HEK293 (cell line): Measurements from ENCODE around the gene SGF29.
"Not testable (repeated sequence)": the region's sequence is repeated elsewhere in the genome, so short reads cannot be mapped to it uniquely, and the experiment has no call there.

Experiments used
- CTCF ChIA-PET: fragments of 350-600 bp; formaldehyde crosslinking; extraction: SDS; loops from one replicate; lab custom pipeline; 2021; ENCODE audit warnings: antibody characterized with exemption; lab: Yijun Ruan, JAX
- POLR2A ChIA-PET: fragments of 300-600 bp; formaldehyde crosslinking; extraction: SDS; loops from one replicate; lab custom pipeline; 2020; ENCODE audit warnings: antibody characterized with exemption, inconsistent platforms; lab: Yijun Ruan, JAX
- H3K27ac ChIP-seq: fragments of 200-500 bp; sonication (Bioruptor generic); 2 replicates; pipeline ENCODE4 v1.5.1; 2014; ENCODE audit warnings: low read depth, low read length, control low read depth, inconsistent platforms; ENCODE audit errors: extremely low read depth
- H3K36me3 ChIP-seq, 2 experiments: fragments of 200-500 bp in 1 of 2; sonication (Bioruptor generic) in 1 of 2; 1 replicate in 1 of 2; 2 replicates in 1 of 2; pipeline ENCODE4 v1.5.1; 2014 to 2017; ENCODE audit warnings: inconsistent platforms in 2 of 2, low read length in 2 of 2; ENCODE audit not compliant: control insufficient read depth in 2 of 2, insufficient read depth in 1 of 2
- H3K4me1 ChIP-seq: fragments of 200-500 bp; sonication (Bioruptor generic); 2 replicates; pipeline ENCODE4 v1.5.1; 2014; ENCODE audit warnings: mild to moderate bottlenecking, low read length, inconsistent platforms; ENCODE audit not compliant: control insufficient read depth, insufficient read depth
- H3K4me3 ChIP-seq: 2 replicates; pipeline ENCODE4 v1.5.1; 2011; ENCODE audit warnings: low read depth, mild to moderate bottlenecking, control low read depth, low read length, moderate library complexity
- H3K9me3 ChIP-seq: fragments of 200-500 bp; sonication (Bioruptor generic); 2 replicates; pipeline ENCODE4 v1.5.1; 2014; ENCODE audit warnings: low read depth, low read length, inconsistent platforms; ENCODE audit not compliant: control insufficient read depth, insufficient read depth
- ATF2 ChIP-seq: fragments of 450-650 bp; formaldehyde crosslinking; IDR thresholded peaks from 2 replicates; pipeline ENCODE4 v1.5.1; 2016; ENCODE audit warnings: missing biosample characterization, missing genetic modification characterization, low read depth
- EGR2 ChIP-seq: fragments of 450-650 bp; formaldehyde crosslinking; IDR thresholded peaks from 2 replicates; pipeline ENCODE4 v1.5.1; 2016; ENCODE audit warnings: low read depth, missing biosample characterization, missing genetic modification characterization
- KLF1 ChIP-seq: fragments of 450-650 bp; formaldehyde crosslinking; IDR thresholded peaks from 2 replicates; pipeline ENCODE4 v1.5.1; 2016; ENCODE audit warnings: missing biosample characterization, missing genetic modification characterization
- SCRT2 ChIP-seq: fragments of 450-650 bp; formaldehyde crosslinking; IDR thresholded peaks from 2 replicates; pipeline ENCODE4 v1.5.1; 2016; ENCODE audit warnings: missing biosample characterization, missing genetic modification characterization
- ZBTB1 ChIP-seq: fragments of 450-650 bp; formaldehyde crosslinking; IDR thresholded peaks from 2 replicates; pipeline ENCODE4 v1.5.1; 2016; ENCODE audit warnings: missing biosample characterization, missing genetic modification characterization
- ZBTB20 ChIP-seq: fragments of 450-650 bp; formaldehyde crosslinking; IDR thresholded peaks from 2 replicates; pipeline ENCODE4 v1.5.1; 2016; ENCODE audit warnings: missing biosample characterization, missing genetic modification characterization
- ZFHX2 ChIP-seq: fragments of 450-650 bp; formaldehyde crosslinking; conservative IDR thresholded peaks from 2 replicates; pipeline ENCODE4 v1.5.1; 2016; ENCODE audit warnings: missing biosample characterization, missing genetic modification characterization
- ZNF132 ChIP-seq: fragments of 450-650 bp; formaldehyde crosslinking; IDR thresholded peaks from 2 replicates; pipeline ENCODE4 v1.5.1; 2017; ENCODE audit warnings: missing biosample characterization, missing genetic modification characterization, borderline replicate concordance
- ZNF140 ChIP-seq: fragments of 450-650 bp; formaldehyde crosslinking; IDR thresholded peaks from 2 replicates; pipeline ENCODE4 v1.5.1; 2016; ENCODE audit warnings: missing biosample characterization, missing genetic modification characterization
- ZNF350 ChIP-seq: fragments of 450-650 bp; formaldehyde crosslinking; IDR thresholded peaks from 2 replicates; pipeline ENCODE4 v1.5.0; 2017; ENCODE audit warnings: missing biosample characterization, mild to moderate bottlenecking, missing genetic modification characterization
- ZNF654 ChIP-seq: fragments of 450-650 bp; formaldehyde crosslinking; IDR thresholded peaks from 2 replicates; pipeline ENCODE4 v1.5.1; 2016; ENCODE audit warnings: low read depth, missing biosample characterization, missing genetic modification characterization
- ZNF791 ChIP-seq: fragments of 450-650 bp; formaldehyde crosslinking; IDR thresholded peaks from 2 replicates; pipeline ENCODE4 v1.5.1; 2016; ENCODE audit warnings: missing biosample characterization, missing genetic modification characterization
- TF ChIP-seq, protein P1 (sequence below): fragments of 450-650 bp; formaldehyde crosslinking; IDR thresholded peaks from 2 replicates; pipeline ENCODE4 v1.5.1; 2016; ENCODE audit warnings: missing biosample characterization, missing genetic modification characterization
- TF ChIP-seq, protein P2 (sequence below): fragments of 450-650 bp; formaldehyde crosslinking; IDR thresholded peaks from 2 replicates; pipeline ENCODE4 v1.5.1; 2017; ENCODE audit warnings: missing biosample characterization, mild to moderate bottlenecking, missing genetic modification characterization, moderate library complexity

SGF29 gene

GRCh38 chr16:28621481-28622155 lies 67.9 kb downstream of the SGF29 start:
- CTCF ChIA-PET = interaction anchor here (0.9 kb wide), 1 partner anchor 344 kb away, joined by 3 read pairs; no protein-coding TSS in a partner anchor
- no peak overlapping the region for H3K27ac ChIP-seq
- no peaks in the 10 kb centered on the region for H3K4me1 ChIP-seq
- H3K4me3 ChIP-seq = no peak overlapping the region
- no peaks in the 10 kb centered on the region for H3K36me3 ChIP-seq
- 0 out of 2 replicates have a peak, but pooled peaks have one; percentile 27 for TF ChIP-seq ATF2 (tag by site-specific recombination)
- TF ChIP-seq, protein P1, sequence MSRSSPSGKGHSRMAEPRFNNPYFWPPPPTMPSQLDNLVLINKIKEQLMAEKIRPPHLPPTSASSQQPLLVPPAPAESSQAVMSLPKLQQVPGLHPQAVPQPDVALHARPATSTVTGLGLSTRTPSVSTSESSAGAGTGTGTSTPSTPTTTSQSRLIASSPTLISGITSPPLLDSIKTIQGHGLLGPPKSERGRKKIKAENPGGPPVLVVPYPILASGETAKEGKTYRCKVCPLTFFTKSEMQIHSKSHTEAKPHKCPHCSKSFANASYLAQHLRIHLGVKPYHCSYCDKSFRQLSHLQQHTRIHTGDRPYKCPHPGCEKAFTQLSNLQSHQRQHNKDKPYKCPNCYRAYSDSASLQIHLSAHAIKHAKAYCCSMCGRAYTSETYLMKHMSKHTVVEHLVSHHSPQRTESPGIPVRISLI (tag by site-specific recombination) = no peak
- POLR2A ChIA-PET = no interaction called here
- no peaks in the 10 kb centered on the region for H3K9me3 ChIP-seq

DNA sequence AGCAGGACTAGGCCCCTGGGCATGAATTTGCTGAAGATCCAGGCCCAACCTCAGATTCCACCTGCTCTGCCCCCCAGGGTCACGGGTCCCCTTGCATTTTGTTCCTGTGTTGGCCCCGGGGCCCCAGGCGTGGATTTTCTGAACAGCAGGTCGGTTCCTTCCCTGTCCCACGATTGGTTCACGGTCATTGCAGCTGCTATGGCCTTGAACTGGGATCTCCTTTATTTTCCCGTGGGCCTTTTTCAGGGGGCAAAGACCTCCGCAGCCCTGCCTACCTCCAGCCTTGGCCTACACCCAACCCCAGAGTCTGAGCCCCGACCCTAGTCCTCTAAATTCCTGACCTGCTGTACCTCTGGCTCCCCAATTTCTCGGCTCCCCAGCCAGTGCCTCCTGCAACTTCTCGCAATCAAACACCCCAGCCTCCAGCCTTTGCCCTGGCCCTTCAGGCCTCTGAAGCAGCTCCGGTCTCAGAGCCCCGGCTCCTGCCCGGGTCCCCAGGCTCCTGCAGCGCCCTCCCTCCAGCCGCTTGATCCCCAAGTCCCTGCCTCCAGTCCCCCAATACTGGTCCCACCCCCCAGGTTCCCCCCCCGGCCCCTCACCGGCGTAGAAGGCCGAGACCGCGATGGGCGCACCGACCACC lies 68.9 kb downstream of the SGF29 start:
- H3K27ac ChIP-seq, H3K4me3 ChIP-seq, POLR2A ChIA-PET, H3K4me1 ChIP-seq, H3K9me3 ChIP-seq, H3K36me3 ChIP-seq, CTCF ChIA-PET: not testable (repeated sequence)

- H3K36me3 ChIP-seq = no peaks in the 10 kb centered on the region
- ChIA-PET CTCF (no interaction called here), POLR2A (no interaction called here)
- no peaks in the 10 kb centered on the region for H3K9me3 ChIP-seq
- no peak overlapping the region for H3K4me3 ChIP-seq
- TF ChIP-seq ZNF132 (tag by site-specific recombination) (no peak), ZBTB20 (tag by site-specific recombination) (no peak), EGR2 (tag by site-specific recombination) (no peak), ZNF350 (tag by site-specific recombination) (no peak), ZBTB1 (tag by site-specific recombination) (no peak), ZNF791 (tag by site-specific recombination) (no peak), ZFHX2 (tag by site-specific recombination) (no peak), ZNF654 (tag by site-specific recombination) (no peak), ZNF140 (no peak), SCRT2 (tag by site-specific recombination) (no peak), KLF1 (tag by site-specific recombination) (no peak)
- TF ChIP-seq, protein P2, sequence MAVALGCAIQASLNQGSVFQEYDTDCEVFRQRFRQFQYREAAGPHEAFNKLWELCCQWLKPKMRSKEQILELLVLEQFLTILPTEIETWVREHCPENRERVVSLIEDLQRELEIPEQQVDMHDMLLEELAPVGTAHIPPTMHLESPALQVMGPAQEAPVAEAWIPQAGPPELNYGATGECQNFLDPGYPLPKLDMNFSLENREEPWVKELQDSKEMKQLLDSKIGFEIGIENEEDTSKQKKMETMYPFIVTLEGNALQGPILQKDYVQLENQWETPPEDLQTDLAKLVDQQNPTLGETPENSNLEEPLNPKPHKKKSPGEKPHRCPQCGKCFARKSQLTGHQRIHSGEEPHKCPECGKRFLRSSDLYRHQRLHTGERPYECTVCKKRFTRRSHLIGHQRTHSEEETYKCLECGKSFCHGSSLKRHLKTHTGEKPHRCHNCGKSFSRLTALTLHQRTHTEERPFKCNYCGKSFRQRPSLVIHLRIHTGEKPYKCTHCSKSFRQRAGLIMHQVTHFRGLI (tag by site-specific recombination) = no peak
- no peak overlapping the region for H3K27ac ChIP-seq
- H3K4me1 ChIP-seq = no peaks in the 10 kb centered on the region
These were observed 69.5 kb downstream of the SGF29 start for GRCh38 chr16:28623172-28623711.

DNA sequence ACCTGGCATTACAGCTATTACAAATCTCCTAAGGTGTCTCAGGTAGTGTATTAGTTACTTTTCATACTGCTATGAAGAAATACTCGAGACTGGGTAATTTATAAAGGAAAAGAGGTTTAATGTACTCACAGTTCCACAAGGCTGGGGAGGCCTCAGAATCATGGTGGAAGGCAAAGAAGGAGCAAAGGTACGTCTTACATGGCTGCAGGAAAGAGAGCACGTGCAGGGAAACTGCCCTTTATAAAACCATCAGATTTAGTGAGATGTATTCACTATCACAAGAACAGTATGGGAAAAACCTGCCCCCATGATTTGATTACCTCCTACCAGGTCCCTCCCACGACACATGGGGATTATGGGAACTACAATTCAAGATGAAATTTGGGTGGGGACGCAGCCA lies 77.2 kb downstream of the SGF29 start:
- POLR2A ChIA-PET, H3K4me1 ChIP-seq, H3K36me3 ChIP-seq, CTCF ChIA-PET, H3K4me3 ChIP-seq, H3K9me3 ChIP-seq, H3K27ac ChIP-seq: not testable (repeated sequence)
